ENCODE measurements around the gene MPL.
"Not testable (repeated sequence)": the region's sequence is repeated elsewhere in the genome, so short reads cannot be mapped to it uniquely, and the experiment has no call there.

The MPL gene

GRCh38 chr1:43358121-43358745, 20.6 kb downstream of the MPL start:
- DNase-seq = peak; percentile 9

GRCh38 chr1:43358746-43359693, 21.4 kb downstream of the MPL start, which contains the start of gene CDC20:
Gene CDC20, plus strand, starts transcription at chr1:43358981. Its CDS starts 235 bp downstream, at chr1:43359216.
- DNase-seq = peak; percentile 96

- DNase-seq = no peak
Measured at GRCh38 chr1:43359696-43360095, 22.1 kb downstream of the MPL start.

- no peak for DNase-seq
Measured at GRCh38 chr1:43360616-43361015, 23.0 kb downstream of the MPL start.

GRCh38 chr1:43363283-43363934, 25.8 kb downstream of the MPL start:
- DNase-seq = no peak

- DNase-seq = no peak
Measured at GRCh38 chr1:43363935-43364525, 26.4 kb downstream of the MPL start.

- no peak for DNase-seq
Measured at GRCh38 chr1:43365678-43366077, 28.1 kb downstream of the MPL start.

- DNase-seq = no peak
Measured at GRCh38 chr1:43366179-43366578, 28.6 kb downstream of the MPL start.

- no peak for DNase-seq
Measured at GRCh38 chr1:43366601-43367025, 29.0 kb downstream of the MPL start.

GRCh38 chr1:43367026-43367903, 29.6 kb downstream of the MPL start:
- DNase-seq = peak; percentile 24

- DNase-seq = peak; percentile 72
Measured at GRCh38 chr1:43367904-43368645, 30.5 kb downstream of the MPL start, which contains the start of gene ELOVL1. Gene ELOVL1, minus strand, starts transcription at chr1:43368011. Its CDS starts 2,402 bp downstream, at chr1:43365609.

GRCh38 chr1:43368646-43369020, 31.0 kb downstream of the MPL start:
- no peak for DNase-seq

- DNase-seq = not testable (repeated sequence)
Measured at GRCh38 chr1:43369779-43370178, 32.2 kb downstream of the MPL start.

- DNase-seq = no peak
Measured at GRCh38 chr1:43370564-43370963, 32.9 kb downstream of the MPL start.

- DNase-seq = no peak
Measured at GRCh38 chr1:43372172-43372571, 34.6 kb downstream of the MPL start.

GRCh38 chr1:43373066-43373940, 35.7 kb downstream of the MPL start:
- no peak for DNase-seq

GRCh38 chr1:43376723-43377235, 39.2 kb downstream of the MPL start:
- DNase-seq = no peak

GRCh38 chr1:43377831-43378230, 40.2 kb downstream of the MPL start:
- no peak for DNase-seq

GRCh38 chr1:43379476-43379875, 41.9 kb downstream of the MPL start:
- no peak for DNase-seq

GRCh38 chr1:43381612-43382011, 44.0 kb downstream of the MPL start:
- DNase-seq = no peak
